OCI-M1 (cell line): ENCODE results near the gene HIF1A.
"Not testable (repeated sequence)": the region's sequence is repeated elsewhere in the genome, so short reads cannot be mapped to it uniquely, and the experiment has no call there.

ENCODE experiments used
- DNase-seq: peaks from one replicate; lab custom pipeline; 2025; lab: John Stamatoyannopoulos, UW

HIF1A gene

DNA sequence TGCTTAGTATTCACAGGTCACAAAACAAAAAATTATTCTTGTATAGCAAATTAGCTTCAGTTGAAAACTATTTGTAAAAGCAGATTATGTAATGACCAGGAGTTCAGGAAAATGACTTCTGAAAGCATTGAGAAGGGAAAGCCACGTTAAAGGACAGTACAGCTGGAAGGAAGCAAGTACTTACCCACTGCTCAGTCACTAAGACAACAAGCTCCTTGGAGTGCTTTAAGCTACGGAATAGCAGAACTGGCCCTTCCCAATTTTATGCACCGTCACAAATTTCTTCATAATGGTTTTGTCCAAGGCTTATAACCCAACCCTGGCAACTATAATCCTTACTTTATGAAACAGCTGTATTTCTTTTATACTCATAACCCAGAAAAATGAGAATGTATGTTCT lies 54.0 kb downstream of the HIF1A start:
- DNase-seq = peak; percentile 31

- DNase-seq = peak; percentile 49
Observed at GRCh38 chr14:61749867-61750266, 54.6 kb downstream of the HIF1A start.

GRCh38 chr14:61750708-61751474 lies 55.6 kb downstream of the HIF1A start:
- peak; percentile 81 for DNase-seq

- DNase-seq = no peak
Observed at GRCh38 chr14:61751475-61751989, 56.2 kb downstream of the HIF1A start.

DNA sequence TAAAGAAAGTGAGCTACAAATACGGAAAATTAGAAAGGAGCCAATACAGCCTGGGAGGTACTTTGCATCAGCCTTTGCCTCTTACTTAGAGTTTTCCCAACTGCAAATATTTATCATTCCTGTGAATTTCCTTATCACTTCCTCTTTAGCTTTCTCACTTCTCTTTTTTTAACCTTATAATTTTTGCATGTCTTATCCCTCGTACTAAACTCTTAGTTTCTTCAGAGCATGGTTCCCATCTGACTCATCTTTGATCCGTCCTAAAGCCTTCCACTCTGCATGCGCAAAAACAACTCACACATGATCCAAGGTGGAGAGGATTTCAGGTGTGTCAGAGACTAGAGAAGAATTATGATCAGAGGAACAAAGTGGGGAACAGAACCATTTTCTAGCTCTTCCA lies 57.3 kb downstream of the HIF1A start:
- DNase-seq = peak; percentile 31

- peak; percentile 22 for DNase-seq
Observed at GRCh38 chr14:61753631-61754030, 58.3 kb downstream of the HIF1A start.

DNA sequence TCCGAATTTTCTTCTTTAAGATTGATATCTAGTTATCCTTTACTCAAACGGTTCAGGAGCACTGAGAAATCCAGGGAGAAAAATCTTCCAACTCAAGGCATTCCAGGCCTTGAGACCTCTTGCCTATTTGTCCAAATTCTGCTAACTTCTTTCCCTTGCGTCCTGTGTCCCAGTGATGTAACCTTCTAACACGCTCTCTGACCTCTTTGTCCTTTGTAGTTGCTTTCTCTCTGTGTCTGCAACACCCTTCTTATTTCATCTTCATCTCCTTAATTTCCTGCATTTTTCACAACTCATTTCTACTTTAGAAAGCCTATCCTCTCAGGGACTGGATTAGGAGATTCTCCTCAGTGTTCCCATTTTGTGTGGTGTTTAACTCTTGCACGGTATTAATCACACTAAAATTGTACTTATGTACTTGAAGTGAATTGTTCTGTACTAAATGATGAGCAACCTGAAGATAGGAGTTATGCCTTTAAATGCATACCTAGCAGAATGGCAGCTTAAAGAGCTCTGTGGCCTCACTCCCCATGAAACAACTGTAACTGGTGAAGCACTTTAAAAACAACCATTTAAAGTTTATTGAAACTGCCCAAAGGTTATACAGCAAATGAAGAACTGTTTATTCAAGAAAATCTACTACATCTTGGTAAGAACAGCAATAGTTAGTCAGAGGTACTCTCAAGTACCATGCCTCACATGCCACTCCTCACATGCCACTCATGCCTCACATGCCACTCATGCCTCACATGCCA lies 59.5 kb downstream of the HIF1A start:
- no peak for DNase-seq

- not testable (repeated sequence) for DNase-seq
Observed at GRCh38 chr14:61755382-61755742, 60.0 kb downstream of the HIF1A start.

DNA sequence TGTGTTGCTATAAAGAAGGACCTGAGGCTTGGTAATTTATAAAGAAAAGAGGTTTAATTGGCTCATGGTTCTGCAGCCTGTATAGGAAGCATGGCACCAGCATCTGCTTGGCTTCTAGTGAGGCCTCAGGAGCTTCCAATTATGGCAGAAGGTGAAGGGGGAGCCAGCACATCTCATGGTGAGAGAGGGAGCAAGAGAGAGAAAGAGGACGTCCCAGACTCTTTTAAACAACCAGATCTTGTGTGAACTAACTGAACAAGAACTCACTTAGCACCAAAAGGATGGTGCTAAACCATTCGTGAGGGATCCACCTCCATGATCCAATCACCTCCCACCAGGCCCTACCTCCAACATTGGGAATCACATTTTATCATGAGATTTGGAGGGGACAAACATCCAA lies 60.8 kb downstream of the HIF1A start:
- DNase-seq = no peak

DNA sequence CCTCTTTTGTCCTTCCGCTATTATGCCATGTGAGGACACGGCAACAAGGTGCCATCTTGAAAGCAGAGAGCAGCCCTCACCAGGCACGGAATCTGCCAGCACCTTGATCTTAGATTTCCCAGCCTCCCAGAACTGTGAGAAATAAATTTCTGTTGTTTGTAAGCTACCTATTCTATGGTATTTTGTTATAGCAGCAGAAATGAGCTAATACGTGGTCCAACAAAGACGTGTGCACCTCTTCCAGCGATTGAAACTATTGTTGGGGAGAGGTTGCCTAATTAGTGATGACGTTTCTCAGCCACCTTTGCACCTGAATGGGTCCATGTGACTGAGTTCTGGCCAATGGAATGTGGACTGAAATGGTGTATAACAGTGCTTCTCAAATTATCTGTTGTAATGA lies 64.6 kb downstream of the HIF1A start:
- DNase-seq = no peak

GRCh38 chr14:61761557-61761956 lies 66.2 kb downstream of the HIF1A start:
- DNase-seq = peak; percentile 12

DNA sequence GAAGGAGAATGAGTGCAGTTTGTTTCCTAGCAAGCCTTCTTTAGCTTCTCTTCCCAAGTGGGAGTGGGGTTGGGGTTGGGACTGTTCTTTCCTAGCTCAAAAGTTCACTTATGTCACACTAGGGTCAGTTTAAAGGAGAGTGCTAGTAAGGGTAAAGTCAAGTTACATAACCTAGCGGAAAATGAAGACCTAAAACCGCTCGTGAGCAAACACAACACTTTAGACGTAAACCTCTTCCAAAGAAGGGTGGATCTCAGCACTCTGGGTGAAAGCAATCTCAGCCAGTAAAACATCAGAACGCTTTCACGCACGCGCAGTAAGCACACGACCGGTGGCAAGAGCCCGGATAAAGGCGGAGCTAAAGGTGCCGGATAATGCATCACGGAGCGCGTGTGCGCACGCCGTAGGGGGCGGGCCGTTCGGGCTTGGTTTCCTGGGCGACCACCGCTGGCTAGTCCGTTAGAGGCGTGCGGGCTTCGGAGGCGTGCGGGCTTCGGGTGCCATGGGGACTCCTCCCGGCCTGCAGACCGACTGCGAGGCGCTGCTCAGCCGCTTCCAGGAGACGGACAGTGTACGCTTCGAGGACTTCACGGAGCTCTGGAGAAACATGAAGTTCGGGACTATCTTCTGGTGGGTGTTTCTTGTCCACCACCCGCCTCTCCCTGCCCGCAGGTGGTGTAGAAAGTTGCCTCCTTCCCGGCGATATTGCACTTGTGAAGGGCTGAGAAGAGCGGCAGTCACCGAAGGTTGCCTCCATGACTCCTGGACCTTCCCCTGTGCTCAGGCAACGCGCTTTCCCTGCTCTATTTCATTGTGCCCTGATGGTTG lies 66.9 kb downstream of the HIF1A start, which contains the start of gene SNAPC1:
TSS of gene SNAPC1 (plus strand) at position 462 of the 828 bp plus-strand sequence. CDS start at position 503, 41 bp downstream.
- DNase-seq = peak; percentile 97

- no peak for DNase-seq
Observed at GRCh38 chr14:61764342-61765122, 69.2 kb downstream of the HIF1A start.

GRCh38 chr14:61765225-61765943 lies 70.1 kb downstream of the HIF1A start:
- DNase-seq = no peak

GRCh38 chr14:61766151-61766550 lies 70.8 kb downstream of the HIF1A start:
- no peak for DNase-seq

- DNase-seq = no peak
Observed at GRCh38 chr14:61768240-61768639, 72.9 kb downstream of the HIF1A start.

DNA sequence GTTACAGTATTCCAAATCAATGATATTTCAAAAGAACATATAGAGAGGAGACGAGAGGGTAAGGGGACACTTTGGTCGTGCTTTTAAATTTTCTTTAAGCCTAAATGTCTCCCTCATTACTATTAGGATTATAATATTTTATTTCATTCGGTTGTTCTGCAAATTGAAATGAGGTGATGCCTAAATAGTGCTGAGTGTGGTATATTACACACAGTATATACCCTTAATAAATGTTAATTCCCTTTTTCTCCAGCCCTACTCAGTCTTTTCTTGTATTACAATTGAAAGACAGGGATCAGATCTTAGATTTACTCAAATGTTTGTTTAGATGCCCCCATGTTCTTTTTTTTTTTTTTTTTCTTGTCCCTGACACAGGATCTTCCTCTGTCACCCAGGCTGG lies 74.6 kb downstream of the HIF1A start:
- DNase-seq = no peak

DNA sequence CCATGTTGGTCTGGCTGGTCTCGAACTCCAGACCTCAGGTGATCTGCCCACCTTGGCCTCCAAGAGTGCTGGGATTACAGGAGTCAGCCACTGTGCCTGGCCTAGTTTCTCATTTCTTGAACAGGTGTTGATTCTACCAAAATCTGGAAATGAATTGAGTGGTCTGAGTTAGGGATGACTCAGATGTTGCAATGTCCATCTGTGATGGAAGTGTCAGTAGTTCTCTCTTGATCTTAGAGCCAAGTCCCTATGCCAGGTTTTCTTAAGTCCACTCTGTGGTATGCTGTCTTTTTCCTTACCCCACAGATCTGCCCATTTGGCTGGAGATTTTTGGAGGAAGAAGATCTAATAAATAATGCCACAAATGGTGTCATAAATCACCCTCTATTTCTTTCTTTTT lies 79.5 kb downstream of the HIF1A start:
- DNase-seq = no peak

DNA sequence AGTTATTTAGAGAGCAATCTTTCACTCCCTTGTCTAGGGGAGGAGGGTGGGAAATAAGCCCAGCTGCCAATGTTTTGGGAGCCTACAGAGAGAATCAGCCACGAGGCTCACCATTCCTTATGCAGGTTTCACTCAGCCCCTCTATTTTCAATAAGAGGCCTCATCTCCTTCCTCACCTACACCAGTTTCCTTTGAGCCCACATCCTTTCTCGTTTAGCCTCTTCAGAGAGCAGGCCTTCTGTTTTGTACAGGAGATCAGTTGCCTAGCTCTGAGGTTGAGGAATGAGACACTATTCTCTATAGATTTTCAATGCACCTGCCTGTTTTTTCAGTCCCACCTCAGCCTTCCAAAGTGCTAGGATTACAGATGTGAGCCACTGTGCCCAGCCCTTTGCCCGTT lies 84.8 kb downstream of the HIF1A start:
- DNase-seq = no peak

GRCh38 chr14:61797309-61797708 lies 102.0 kb downstream of the HIF1A start:
- DNase-seq = no peak
